ENCODE results near the gene PAN2.

GRCh38 chr12:56333679-56334489 lies at the start of gene PAN2:
- peak; percentile 14 to 61 (median 44) for TF ChIP-seq CTCF (IDR thresholded peaks at IDR 0.05)
- TF ChIP-seq POLR2A (IDR thresholded peaks at IDR 0.05) = no peak

All from testis (tissue), 2 donors.